Vein endothelial cell (primary cell): Measurements from ENCODE around the gene GPSM1. TPM values are rescaled to one million over a fixed set of nuclear protein-coding genes. Genes with fewer than 3 reads are reported as not detected.

ENCODE experiments used
- total RNA-seq: library from RNA; depleted of rRNA; stranded (reverse); fragments of >200 nt; gene quantifications from 2 replicates; pipeline ENCODE4 v1.2.3, GENCODE V29; 2012

The GPSM1 gene, protein sequence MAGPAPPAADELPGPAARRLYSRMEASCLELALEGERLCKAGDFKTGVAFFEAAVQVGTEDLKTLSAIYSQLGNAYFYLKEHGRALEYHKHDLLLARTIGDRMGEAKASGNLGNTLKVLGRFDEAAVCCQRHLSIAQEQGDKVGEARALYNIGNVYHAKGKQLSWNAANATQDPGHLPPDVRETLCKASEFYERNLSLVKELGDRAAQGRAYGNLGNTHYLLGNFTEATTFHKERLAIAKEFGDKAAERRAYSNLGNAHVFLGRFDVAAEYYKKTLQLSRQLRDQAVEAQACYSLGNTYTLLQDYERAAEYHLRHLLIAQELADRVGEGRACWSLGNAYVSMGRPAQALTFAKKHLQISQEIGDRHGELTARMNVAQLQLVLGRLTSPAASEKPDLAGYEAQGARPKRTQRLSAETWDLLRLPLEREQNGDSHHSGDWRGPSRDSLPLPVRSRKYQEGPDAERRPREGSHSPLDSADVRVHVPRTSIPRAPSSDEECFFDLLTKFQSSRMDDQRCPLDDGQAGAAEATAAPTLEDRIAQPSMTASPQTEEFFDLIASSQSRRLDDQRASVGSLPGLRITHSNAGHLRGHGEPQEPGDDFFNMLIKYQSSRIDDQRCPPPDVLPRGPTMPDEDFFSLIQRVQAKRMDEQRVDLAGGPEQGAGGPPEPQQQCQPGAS
- total RNA-seq = 29.6 and 47.4 TPM in 2 replicates

DNA sequence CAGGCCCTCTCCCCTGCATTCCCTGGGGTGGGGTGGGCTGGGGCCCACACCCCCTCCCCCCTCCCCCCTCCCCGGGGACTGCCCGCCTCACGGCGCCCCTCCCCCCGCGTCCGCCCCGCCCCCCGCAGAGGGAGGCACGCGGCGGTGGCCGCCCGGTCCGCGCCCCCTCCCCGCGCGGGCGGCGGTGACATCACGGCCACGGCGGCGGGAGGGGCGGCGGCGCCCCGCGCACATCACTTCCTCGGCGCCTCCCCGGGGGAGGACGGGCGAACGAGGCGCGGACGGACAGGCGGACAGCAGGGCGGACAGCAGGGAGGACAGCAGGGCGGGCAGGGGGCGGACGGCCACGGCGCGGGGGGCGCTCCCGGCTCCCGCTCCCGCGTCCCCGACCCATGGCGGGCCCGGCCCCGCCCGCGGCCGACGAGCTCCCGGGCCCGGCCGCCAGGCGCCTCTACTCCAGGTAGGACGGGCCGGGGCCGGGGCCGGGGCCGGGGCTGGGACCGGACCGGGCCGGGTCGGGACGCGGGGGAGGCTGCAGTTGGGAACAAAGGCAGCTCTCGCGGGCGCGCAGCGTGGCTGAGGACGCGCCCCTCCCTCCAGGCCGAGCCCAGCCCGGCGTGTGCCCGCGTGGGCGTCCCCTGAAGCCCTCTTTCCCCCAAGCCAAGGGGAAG, at the start of gene GPSM1:
Gene GPSM1, plus strand, starts transcription at position 236 of the 671 bp plus-strand sequence. Its CDS starts 157 bp downstream, at position 393.

DNA sequence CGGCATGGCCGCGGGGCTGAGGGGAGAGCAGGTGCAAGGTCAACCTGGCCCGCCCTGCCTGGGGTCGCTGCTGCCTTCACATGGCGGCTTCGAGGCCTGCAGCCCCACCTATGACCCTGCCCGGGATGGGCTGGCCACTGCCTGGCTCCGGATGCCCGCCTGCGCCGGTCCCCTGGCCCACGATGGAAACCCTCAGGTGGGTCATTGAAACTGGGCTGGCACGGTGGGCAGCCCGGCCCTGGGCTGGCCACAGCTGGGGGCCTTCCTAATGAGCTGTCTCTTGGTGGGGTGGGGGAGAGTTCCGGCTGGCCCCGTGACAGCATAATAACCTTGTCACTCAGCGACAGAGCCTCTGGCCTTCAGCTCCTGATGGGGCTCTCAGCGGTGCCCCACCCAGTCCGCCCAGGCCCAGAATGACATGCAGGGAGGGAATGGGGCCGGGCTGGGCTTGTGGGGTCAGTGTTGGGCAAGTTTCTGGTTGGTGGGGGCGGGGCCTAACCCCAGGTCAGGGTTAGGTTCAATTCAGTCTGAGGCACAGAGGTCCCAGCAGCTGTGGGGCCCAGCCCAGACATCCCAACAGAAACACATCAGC, 23.4 kb upstream of the GPSM1 start, which contains the start of gene CCDC187:
Gene CCDC187, minus strand, starts transcription at position 270 of the 592 bp plus-strand sequence. Its CDS starts 264 bp downstream, at position 6.

DNA sequence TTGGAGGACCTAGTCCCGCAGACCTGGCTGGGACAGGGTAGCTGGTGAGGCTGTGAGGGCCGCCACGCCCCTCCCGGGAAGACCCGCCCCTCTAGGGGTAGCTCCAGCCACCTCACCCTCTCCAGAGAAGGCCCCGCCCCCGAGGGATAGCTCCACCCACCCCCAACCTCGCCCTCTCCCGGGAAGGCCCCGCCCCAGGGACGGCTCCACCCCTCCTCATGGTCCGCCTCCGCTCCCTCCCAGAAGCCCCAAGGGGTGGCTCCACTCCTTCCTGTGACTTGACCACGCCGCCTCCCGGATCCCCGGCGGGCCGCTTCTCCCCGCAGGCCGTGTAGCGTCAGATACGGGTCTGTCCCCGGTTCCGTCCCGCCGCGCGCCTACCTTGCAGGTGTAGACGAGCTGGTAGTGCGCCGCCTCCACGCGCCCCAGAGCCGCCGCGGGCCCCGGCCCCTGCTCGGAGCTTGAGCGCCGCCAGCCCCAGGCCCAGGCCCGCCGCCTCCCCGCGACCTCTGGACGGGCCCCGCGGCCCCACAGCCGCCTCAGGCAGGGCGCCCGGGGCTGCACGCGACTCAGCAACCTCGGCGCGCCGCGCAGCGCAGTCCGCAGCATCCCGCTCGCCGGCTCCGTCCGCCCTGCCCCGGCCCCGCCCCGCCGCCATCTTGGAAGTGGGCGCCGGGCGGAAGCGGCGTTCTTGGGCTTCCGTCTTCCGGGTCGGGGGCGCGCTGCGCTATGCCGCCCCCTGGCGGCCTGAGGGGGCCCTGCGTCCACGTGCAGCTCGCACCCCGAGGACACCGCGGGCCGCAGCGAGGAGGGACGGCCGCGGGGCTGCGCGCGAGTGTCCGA, 36.0 kb downstream of the GPSM1 start, which contains the start of gene DNLZ:
Gene DNLZ, minus strand, starts transcription at position 639 of the 843 bp plus-strand sequence. Its CDS starts 30 bp downstream, at position 609.

DNA sequence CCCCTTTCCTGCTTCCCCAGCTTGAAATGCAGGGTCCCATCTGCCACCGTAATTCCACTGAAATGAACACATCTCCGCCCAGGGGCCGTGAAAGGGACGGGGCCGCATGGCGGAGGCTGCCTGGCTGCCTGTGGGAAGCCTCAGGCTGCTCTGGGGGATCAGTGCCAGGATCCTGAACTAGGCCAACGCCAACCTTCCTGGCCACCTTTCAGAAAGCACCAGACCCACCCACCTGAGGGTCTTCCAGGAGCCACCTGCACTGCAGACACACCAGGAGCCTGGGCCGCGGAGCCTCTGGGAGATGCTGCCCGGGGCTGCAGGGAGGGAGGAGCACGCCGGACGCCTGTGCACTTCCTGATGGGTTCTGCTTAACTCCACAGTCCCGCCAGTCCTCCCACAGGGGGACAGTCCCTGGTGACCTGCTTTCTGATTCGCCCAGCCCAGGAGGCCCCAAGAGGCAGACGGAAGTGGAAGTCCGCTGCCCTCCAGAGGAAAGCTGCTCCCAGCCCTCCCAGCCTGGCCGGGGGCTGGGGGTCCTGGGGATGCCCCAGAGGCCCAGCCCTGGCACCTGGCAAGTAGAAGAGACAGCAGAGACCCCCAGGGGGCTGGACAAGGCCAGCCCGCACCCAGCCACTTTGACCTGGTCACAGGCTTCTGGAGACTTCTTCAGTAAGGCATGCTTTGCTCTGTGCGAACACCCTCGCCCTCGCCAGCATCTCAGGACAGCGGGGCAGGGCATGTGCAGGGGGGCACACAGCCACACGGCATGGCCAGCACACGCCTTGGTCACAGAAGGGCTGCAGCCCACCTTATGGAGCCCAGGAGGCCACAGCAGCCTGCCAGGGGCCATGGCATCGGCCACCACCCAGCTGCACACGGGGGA, 46.2 kb downstream of the GPSM1 start, which contains the start of gene CARD9:
Gene CARD9, minus strand, starts transcription at position 370 of the 883 bp plus-strand sequence. CDS start 1,591 bp downstream, outside the sequence.

DNA sequence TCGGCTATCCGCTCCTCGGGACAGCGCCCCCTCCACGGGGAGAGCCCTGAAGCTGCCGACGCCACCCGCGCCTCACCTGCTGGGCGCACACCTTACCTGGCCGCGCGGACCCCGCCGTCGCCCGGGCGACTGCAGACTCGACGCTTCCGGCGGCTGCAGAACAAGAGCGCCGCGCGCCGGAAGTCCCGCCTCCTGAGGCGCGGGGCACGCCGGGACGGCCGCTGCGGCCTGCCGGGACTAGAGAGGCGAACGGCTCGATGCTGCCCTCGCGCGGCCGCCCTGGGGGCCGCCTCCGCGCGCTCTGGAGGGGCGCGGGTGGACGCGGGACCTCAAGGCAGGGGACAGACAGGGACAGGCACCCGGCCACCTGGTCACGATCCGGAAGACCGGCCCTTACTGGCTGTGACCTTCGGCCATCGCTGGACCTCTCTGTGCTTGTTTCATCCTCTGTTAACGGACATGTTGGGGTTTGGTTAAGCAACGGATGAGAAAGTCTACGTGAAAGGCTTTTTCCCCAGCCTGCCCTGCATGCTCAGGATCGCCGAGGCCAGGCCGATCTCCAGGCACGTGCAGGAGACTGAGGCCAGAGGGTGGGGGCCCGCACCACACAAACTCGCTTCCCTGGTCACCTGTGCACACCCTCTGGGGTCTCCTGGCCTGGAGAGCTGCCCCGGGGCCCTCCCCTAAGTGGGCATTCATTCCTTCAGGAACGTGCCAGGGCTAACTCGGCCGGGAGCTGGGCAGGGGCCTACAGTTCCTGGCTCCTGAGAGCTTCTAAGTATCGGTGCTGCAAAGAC, 72.9 kb downstream of the GPSM1 start, which contains the start of gene SNAPC4:
Gene SNAPC4, minus strand, starts transcription at position 133 of the 797 bp plus-strand sequence. CDS start 1,742 bp downstream, outside the sequence.

Other genes starting within 250 kb of the GPSM1 start
- gene NACC2, start 232.2 kb upstream of the GPSM1 start, total RNA-seq = 34.1 and 39.5 TPM in 2 replicates
- 59.8 and 72.8 TPM in 2 replicates for gene TMEM250, start 208.7 kb upstream of the GPSM1 start, total RNA-seq
- gene LHX3, start 122.4 kb upstream of the GPSM1 start, total RNA-seq = not detected in 2 replicates
- gene QSOX2, start 81.7 kb upstream of the GPSM1 start, total RNA-seq = 14.4 and 15.1 TPM in 2 replicates
- not detected in 2 replicates for gene CCDC187, start 23.4 kb upstream of the GPSM1 start, total RNA-seq
- gene DNLZ, start 36.2 kb downstream of the GPSM1 start, total RNA-seq = 9.0 and 10.8 TPM in 2 replicates
- gene CARD9, start 46.1 kb downstream of the GPSM1 start, total RNA-seq = 0.57 and 0.65 TPM in 2 replicates
- 19.5 and 25.8 TPM in 2 replicates for gene SNAPC4, start 72.6 kb downstream of the GPSM1 start, total RNA-seq
- 36.5 and 37.6 TPM in 2 replicates for gene ENTR1, start 83.1 kb downstream of the GPSM1 start, total RNA-seq
- gene PMPCA, start 83.1 kb downstream of the GPSM1 start, total RNA-seq = 55.5 and 60.7 TPM in 2 replicates
- 15.3 and 16.3 TPM in 2 replicates for gene INPP5E, start 112.3 kb downstream of the GPSM1 start, total RNA-seq
- gene SEC16A, start 155.5 kb downstream of the GPSM1 start, total RNA-seq = 45.2 and 54.9 TPM in 2 replicates
- gene NOTCH1, start 218.5 kb downstream of the GPSM1 start, total RNA-seq = 128 and 200 TPM in 2 replicates